ENCODE results near the gene TMEM40.

TMEM40 gene

DNA sequence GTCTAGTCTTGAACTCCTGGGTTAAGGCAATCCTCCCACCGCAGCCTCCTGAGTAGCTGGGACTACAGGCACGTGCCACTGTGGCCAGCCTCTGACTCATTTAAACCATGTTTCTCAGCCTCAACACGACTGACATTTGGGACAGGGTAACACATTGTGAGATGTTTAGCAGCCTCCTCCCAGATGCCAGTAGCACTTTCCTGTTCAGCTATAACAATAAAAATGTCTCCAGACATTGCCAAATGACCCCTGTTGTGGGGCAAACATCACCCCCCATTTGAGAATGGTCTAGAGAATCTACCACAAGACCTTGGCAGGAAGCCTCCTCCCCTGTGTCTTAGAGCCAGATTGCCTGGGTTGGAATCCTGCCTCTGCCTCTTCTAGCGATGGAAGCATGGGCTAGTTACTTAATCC, 8.4 kb downstream of the TMEM40 start:
- peak; percentile 80 for DNase-seq (ENCODE audit: low read depth)
- TF ChIP-seq, protein P1, sequence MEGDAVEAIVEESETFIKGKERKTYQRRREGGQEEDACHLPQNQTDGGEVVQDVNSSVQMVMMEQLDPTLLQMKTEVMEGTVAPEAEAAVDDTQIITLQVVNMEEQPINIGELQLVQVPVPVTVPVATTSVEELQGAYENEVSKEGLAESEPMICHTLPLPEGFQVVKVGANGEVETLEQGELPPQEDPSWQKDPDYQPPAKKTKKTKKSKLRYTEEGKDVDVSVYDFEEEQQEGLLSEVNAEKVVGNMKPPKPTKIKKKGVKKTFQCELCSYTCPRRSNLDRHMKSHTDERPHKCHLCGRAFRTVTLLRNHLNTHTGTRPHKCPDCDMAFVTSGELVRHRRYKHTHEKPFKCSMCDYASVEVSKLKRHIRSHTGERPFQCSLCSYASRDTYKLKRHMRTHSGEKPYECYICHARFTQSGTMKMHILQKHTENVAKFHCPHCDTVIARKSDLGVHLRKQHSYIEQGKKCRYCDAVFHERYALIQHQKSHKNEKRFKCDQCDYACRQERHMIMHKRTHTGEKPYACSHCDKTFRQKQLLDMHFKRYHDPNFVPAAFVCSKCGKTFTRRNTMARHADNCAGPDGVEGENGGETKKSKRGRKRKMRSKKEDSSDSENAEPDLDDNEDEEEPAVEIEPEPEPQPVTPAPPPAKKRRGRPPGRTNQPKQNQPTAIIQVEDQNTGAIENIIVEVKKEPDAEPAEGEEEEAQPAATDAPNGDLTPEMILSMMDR (conservative IDR thresholded peaks at IDR 0.05; ENCODE audit: control insufficient read depth, insufficient read depth, low read depth, low read length) = no peak
- no peak overlapping the region for H3K4me3 ChIP-seq (ENCODE audit: control insufficient read depth, low read depth, low read length)

GRCh38 chr3:12750223-12750622, 8.8 kb downstream of the TMEM40 start:
- TF ChIP-seq, protein P1 (conservative IDR thresholded peaks at IDR 0.05; ENCODE audit: control insufficient read depth, insufficient read depth, low read depth, low read length) = no peak
- H3K4me3 ChIP-seq (ENCODE audit: control insufficient read depth, low read depth, low read length) = no peak overlapping the region
- peak; percentile 83 for DNase-seq (ENCODE audit: low read depth)

GRCh38 chr3:12748477-12748876, 10.6 kb downstream of the TMEM40 start:
- TF ChIP-seq, protein P1 (conservative IDR thresholded peaks at IDR 0.05; ENCODE audit: control insufficient read depth, insufficient read depth, low read depth, low read length) = no peak
- no peak overlapping the region for H3K4me3 ChIP-seq (ENCODE audit: control insufficient read depth, low read depth, low read length)
- no peak for DNase-seq (ENCODE audit: low read depth)

DNA sequence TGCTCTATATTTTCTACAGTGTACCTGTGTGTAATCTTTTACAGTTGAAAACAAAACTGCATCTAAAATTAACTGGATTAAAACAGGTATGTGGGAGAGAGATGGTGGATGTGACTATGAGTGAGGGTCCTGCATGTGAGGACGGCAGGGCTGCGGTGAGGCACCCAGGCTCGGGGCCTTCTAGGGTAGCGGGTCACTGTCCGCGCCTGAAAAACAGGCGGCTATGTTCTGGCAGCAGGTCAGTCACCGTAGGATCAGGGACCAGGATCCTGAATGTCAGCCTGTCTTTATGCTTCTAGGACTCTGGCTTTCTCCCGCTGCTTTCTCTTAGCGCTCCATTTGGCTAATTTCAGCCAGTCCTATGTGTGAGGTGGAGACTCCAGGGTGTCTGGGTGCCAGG, 12.6 kb downstream of the TMEM40 start:
- TF ChIP-seq, protein P1 (conservative IDR thresholded peaks at IDR 0.05; ENCODE audit: control insufficient read depth, insufficient read depth, low read depth, low read length) = no peak
- no peak overlapping the region for H3K4me3 ChIP-seq (ENCODE audit: control insufficient read depth, low read depth, low read length)
- DNase-seq (ENCODE audit: low read depth) = no peak

DNA sequence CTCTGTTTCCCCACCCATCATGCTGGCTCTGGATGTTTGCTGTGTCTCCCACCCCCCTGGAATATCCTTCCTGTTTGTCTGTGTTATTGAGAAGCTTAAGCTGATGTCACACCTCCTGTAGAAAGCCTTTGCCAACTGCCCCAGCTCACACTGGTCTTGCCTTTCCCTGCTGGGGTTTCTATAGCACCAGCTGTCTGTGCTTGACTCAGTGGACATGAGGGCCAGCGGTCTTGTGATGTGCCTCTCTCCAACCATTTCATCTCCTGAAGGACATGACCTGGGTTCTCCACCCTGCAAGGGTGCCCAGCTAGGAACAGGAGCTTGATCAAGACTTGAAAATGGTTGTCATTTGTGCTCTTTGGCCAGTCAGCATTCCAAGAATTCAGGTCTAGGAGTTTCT, 14.7 kb downstream of the TMEM40 start:
- H3K4me3 ChIP-seq (ENCODE audit: control insufficient read depth, low read depth, low read length) = no peak overlapping the region
- TF ChIP-seq, protein P1 (conservative IDR thresholded peaks at IDR 0.05; ENCODE audit: control insufficient read depth, insufficient read depth, low read depth, low read length) = no peak
- no peak for DNase-seq (ENCODE audit: low read depth)

DNA sequence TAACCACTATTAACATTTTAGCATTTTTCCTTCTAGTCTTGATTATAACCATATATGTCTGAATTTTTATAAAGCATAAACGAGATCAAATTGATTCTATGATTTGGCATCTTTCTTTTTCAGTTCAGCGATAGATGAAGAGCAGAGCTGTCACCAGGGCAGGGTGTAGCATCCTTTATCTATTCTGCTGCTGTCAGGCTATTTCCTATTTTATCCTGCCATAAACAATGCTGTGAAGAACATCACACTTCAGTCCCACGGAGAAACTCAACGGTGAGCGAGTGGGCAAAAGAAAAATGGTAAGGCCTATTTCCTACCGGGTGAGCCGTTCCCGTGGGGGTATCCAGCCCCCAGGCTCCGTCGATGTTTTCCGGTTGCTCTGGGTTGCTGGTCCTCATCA, 15.5 kb downstream of the TMEM40 start:
- H3K4me3 ChIP-seq (ENCODE audit: control insufficient read depth, low read depth, low read length) = no peak overlapping the region
- TF ChIP-seq, protein P1 (conservative IDR thresholded peaks at IDR 0.05; ENCODE audit: control insufficient read depth, insufficient read depth, low read depth, low read length) = no peak
- no peak for DNase-seq (ENCODE audit: low read depth)

Data from fibroblast of mammary gland (primary cell).